ENCODE data around the gene CPN2.

The CPN2 gene

DNA sequence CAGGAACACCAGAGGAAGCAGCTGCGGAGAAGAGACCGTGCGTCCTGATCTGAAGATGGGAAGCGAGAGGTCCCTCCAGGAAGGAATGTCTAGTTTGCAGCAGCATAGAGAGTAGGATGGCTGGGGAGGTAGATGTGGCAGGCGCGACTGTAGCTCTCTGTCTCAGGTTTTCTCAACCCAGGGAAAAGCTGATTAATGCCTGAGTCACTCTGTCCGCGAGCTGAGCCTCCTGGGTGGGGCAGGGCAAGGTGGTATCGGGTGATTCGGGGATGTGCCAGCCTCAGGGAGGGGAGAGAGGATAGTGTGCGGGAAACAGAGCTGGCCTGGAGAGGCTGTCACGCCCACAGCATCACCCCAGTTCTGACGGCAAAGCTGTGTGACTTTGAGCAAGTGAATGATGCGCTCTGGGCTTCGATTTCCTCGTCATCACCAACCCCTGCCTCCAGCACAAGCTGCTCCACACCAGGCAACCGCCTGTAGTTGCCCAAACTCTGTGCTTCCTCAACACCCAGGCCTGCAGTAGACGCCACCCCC, 28.4 kb downstream of the CPN2 start:
- no peak for DNase-seq (ENCODE audit: low read depth)
- H3K4me3 ChIP-seq (ENCODE audit: low read depth, low read length): no peak overlapping the region
- TF ChIP-seq, protein P1, sequence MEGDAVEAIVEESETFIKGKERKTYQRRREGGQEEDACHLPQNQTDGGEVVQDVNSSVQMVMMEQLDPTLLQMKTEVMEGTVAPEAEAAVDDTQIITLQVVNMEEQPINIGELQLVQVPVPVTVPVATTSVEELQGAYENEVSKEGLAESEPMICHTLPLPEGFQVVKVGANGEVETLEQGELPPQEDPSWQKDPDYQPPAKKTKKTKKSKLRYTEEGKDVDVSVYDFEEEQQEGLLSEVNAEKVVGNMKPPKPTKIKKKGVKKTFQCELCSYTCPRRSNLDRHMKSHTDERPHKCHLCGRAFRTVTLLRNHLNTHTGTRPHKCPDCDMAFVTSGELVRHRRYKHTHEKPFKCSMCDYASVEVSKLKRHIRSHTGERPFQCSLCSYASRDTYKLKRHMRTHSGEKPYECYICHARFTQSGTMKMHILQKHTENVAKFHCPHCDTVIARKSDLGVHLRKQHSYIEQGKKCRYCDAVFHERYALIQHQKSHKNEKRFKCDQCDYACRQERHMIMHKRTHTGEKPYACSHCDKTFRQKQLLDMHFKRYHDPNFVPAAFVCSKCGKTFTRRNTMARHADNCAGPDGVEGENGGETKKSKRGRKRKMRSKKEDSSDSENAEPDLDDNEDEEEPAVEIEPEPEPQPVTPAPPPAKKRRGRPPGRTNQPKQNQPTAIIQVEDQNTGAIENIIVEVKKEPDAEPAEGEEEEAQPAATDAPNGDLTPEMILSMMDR (IDR thresholded peaks at IDR 0.05; ENCODE audit: low read depth, low read length, missing control alignments): no peak

DNA sequence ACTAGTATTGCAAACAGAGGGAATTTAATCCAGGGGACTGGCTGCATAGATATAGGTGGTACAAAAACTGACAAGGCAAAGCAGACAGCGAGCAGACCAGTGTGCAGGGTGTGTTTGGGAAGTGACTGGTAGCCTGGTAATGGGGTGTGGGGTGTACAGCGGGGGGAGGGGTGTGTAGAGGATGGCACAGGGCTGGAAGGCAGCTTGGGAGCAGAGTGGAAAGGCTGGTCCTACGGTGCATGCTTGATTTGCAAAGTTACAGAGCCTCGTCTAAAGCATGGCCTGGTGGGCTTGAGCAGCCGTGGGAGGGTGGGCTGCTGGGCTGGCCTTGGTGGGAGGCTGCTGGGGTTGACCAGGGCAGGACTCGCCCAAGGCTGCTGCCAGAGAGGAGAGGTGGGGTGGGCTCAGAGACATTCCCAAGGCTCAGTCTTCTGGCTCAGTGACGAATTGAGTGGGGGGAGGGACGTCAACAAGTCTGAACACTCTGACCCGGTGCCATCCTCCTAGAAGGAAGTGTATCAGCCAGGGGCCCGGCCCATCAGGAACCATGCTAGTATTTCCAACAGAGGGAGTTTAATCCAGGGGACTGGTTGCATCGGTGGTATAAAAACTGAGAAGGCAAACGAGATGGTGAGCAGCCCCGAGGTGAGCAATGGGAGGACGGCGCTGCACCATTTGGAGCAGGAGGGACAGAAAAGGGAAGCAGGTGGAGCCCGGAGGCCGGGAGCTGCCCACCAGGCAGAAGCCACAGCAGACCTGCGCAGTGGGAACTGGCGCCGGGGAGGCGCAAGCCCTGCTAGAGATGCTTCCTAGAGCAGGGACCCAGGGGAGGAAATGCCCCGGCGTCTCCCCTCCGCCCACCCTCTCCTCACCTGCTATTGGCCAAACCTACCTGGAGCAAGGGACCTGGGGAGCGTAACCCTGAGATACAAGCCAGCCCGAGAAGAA, 29.2 kb downstream of the CPN2 start:
- H3K4me3 ChIP-seq (ENCODE audit: low read depth, low read length): no peak overlapping the region
- TF ChIP-seq, protein P1 (IDR thresholded peaks at IDR 0.05; ENCODE audit: low read depth, low read length, missing control alignments): no peak
- no peak for DNase-seq (ENCODE audit: low read depth)

DNA sequence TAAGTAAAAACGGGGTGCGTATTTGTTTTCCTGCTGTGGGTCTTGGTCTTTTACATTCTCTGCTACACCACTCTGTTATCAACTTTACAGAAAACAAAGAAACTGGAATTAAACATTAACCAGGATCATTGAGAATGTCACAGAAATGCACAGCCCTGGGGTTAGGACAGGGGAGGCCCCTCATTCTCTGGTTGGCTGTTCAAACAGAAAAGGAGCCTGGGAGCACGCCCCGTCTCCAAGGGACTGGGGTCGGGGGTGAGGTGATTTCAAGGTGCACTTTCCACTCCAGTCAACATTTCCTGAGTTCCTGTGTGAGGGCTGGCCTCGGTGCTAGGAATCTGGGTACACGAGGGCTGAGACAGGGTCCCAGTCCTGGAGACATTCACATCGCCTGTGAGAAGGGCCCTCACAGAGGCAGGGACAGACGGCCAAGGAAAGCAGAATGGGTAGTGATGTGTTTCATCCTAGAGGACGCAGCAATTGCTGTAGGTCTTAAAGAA, 30.3 kb downstream of the CPN2 start:
- DNase-seq (ENCODE audit: low read depth): no peak
- H3K4me3 ChIP-seq (ENCODE audit: low read depth, low read length): no peak overlapping the region
- TF ChIP-seq, protein P1 (IDR thresholded peaks at IDR 0.05; ENCODE audit: low read depth, low read length, missing control alignments): no peak

DNA sequence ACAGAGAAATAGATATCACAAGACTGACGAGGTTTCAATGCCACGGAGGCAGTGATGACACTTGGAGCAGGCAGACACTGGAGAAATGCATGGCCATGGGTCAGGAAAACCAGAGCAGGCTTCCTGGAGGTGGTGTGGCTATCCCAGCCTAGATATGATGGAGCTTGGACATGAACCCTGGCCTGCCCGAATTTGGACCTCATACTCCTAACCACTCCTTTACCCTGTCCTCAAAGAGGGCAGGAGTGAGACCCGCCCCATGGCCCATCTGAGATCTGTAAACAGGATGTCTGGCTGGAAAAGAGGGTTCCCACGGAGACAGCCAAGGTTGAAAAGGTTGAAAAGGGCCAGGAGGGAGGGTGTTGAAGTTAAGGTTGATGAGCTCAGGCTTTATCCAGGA, 31.0 kb downstream of the CPN2 start:
- no peak overlapping the region for H3K4me3 ChIP-seq (ENCODE audit: low read depth, low read length)
- DNase-seq (ENCODE audit: low read depth): no peak
- TF ChIP-seq, protein P1 (IDR thresholded peaks at IDR 0.05; ENCODE audit: low read depth, low read length, missing control alignments): no peak

DNA sequence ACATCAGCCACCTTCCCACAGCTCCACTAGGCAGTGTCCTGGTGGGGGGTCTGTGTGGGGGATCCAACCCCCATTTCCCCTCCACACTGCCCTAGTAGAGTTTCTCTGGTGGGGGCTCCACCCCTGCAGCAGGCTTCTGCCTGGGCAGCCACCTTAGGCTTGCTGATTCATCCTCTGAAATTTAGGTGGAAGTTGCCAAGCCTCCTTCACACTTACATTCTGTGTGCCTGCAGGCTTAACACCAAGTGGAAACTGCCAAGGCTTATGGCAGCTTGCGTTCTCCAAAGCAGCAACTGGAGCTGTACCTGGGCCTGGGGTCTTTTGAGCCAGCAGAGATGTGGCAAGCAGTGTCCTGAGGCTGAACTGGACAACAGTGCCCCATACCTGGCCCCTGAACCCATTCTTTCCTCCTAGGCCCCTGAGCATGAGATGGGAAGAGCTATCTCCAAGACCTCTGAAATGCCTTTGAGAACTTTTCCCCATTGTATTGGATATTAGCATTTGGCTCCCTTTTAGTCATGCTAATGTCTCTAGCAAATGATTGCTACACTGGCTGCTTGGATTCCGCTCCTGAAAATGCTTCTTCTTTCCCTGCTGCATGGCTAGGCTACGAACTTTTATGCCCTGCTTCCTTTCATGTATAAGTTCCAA, 32.5 kb downstream of the CPN2 start:
- TF ChIP-seq, protein P1 (IDR thresholded peaks at IDR 0.05; ENCODE audit: low read depth, low read length, missing control alignments): no peak
- H3K4me3 ChIP-seq (ENCODE audit: low read depth, low read length): no peak overlapping the region
- DNase-seq (ENCODE audit: low read depth): no peak

DNA sequence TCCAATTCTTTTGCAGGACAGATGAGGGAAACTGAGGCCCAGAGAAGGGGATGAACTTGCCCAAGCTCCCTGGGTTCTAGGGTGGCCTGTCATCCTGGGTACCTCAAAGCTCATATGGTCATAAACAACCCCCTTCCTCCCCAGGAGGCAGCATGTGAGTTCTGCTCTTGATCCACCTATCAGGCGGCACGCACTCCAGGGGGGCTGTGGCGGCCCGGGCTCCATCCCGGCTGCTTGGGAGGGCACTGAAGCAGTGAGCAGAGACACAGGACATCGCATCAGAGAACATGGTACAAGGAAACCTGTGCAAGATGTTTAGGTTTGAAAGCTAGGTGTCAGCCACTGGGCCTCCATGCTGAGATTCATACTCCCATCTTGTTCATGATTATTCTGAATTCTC, 34.2 kb downstream of the CPN2 start:
- H3K4me3 ChIP-seq (ENCODE audit: low read depth, low read length): no peak overlapping the region
- TF ChIP-seq, protein P1 (IDR thresholded peaks at IDR 0.05; ENCODE audit: low read depth, low read length, missing control alignments): no peak
- no peak for DNase-seq (ENCODE audit: low read depth)

Measured in GM12864 (cell line).